ENCODE measurements around the gene SNX7. TPM values are rescaled to one million over a fixed set of nuclear protein-coding genes. Genes with fewer than 3 reads are reported as not detected.

Gene SNX7
- total RNA-seq, 1 donor from 2014 or later: 34.0 TPM

DNA sequence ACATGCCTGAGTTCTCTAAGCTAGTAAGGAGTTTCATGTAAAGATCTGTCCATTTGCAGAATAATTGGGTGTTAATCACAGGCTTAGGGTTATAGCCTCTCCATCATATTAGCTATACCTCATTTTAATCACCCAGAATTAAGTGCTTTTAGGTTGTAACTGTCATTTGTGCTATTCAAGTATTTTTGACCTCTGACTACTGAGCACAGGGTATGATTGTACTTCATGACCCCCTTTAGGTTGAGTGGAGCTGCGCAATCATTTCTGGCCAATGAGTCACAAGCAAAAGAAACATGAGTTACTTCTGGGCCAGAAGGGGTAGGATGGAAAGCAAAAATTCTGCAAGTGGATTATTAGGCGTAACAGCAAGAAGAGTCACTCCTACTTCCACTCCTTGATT is 8.4 kb upstream of the SNX7 start:
- Mint-ChIP-seq H3K4me1 (ENCODE audit: low read depth) (no peaks in the 10 kb centered on the region), H3K27me3 (ENCODE audit: low read depth) (peaks cover 7% of the 10 kb centered on the region), H3K36me3 (ENCODE audit: low read depth) (no peaks in the 10 kb centered on the region), H3K4me3 (ENCODE audit: unreplicated experiment) (no peak overlapping the region), H3K9me3 (ENCODE audit: low read depth) (peaks cover 6% of the 10 kb centered on the region), H3K27ac (ENCODE audit: unreplicated experiment) (no peak overlapping the region)
- no peak for DNase-seq (ENCODE audit: low spot score)
- TF ChIP-seq, protein P1, sequence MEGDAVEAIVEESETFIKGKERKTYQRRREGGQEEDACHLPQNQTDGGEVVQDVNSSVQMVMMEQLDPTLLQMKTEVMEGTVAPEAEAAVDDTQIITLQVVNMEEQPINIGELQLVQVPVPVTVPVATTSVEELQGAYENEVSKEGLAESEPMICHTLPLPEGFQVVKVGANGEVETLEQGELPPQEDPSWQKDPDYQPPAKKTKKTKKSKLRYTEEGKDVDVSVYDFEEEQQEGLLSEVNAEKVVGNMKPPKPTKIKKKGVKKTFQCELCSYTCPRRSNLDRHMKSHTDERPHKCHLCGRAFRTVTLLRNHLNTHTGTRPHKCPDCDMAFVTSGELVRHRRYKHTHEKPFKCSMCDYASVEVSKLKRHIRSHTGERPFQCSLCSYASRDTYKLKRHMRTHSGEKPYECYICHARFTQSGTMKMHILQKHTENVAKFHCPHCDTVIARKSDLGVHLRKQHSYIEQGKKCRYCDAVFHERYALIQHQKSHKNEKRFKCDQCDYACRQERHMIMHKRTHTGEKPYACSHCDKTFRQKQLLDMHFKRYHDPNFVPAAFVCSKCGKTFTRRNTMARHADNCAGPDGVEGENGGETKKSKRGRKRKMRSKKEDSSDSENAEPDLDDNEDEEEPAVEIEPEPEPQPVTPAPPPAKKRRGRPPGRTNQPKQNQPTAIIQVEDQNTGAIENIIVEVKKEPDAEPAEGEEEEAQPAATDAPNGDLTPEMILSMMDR (IDR thresholded peaks at IDR 0.05): no peak

DNA sequence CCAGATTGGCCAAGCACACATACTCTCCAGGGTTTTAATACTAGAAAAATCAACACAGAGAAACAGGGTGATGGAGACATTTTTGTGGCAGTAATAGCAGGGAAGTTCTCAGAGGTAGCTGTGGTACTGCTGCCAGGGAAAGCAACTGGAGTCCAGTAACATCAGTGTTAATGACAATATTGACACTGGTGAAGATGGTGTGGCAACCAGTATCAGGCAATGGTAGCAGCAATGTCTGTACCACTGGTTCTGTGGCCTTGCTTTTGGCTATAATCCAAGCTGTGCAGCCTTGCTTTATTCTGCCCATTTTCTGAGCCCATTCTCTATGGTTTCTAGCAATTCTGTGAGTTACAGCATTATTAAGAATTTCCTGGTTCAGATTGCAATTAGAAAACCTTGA is 1.6 kb upstream of the SNX7 start:
- Mint-ChIP-seq H3K36me3 (ENCODE audit: low read depth) (no peaks in the 10 kb centered on the region), H3K27ac (ENCODE audit: unreplicated experiment) (no peak overlapping the region), H3K4me3 (ENCODE audit: unreplicated experiment) (no peak overlapping the region), H3K4me1 (ENCODE audit: low read depth) (peaks cover 34% of the 10 kb centered on the region), H3K27me3 (ENCODE audit: low read depth) (no peaks in the 10 kb centered on the region), H3K9me3 (ENCODE audit: low read depth) (peaks cover 2% of the 10 kb centered on the region)
- TF ChIP-seq, protein P1 (IDR thresholded peaks at IDR 0.05): no peak
- no peak for DNase-seq (ENCODE audit: low spot score)

DNA sequence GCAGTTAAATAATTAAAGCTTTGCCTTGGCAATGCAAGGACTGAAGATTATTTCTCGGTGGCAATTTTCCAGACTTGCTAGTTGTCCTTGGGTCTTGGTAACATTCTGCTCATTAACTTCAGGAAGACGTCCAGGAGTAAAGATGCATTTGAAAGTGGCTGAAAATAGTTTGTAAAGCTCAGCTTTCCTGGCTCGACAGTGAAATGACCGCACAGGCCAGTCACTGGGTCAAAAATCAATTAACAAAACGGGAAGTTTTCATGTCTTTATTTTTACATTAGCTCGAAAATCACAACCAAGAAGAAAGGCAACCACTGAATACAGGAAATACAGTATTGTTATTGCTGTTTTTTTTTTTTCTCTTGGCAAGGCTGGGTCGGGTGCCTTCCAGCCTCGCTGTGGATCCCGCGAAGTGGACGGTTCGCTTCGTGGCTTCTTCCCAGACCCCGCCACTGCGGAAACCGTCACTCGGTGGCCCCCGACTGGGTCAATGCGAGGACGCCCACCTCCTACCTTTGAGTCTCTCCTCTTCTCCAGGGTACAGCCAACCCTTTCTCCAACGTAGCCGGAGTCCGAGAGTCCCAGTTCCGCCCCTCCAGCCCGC is 479 bp upstream of the SNX7 start:
- Mint-ChIP-seq H3K4me3 (ENCODE audit: unreplicated experiment) (peak overlapping the region; percentile 99), H3K27ac (ENCODE audit: unreplicated experiment) (peak overlapping the region; percentile 71), H3K4me1 (ENCODE audit: low read depth) (peaks cover 34% of the 10 kb centered on the region), H3K27me3 (ENCODE audit: low read depth) (no peaks in the 10 kb centered on the region), H3K36me3 (ENCODE audit: low read depth) (no peaks in the 10 kb centered on the region), H3K9me3 (ENCODE audit: low read depth) (no peaks in the 10 kb centered on the region)
- DNase-seq (ENCODE audit: low spot score): no peak
- TF ChIP-seq, protein P1 (IDR thresholded peaks at IDR 0.05): no peak

DNA sequence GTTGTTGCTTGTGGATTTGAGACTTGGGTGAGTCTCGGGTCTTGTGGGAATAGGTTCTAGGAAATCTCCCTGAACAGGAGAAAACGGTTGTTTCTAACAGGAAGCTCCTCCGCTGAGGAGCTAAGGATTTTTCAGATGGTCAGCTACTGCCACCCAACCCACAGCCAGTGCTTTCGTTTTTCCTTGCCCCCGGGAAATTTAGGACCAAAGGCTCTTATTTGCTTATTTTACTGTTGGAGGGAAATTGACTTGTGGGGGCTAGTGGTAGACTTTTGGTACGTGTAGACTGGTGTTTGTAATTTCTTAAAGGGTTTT is 792 bp downstream of the SNX7 start:
- Mint-ChIP-seq H3K4me1 (ENCODE audit: low read depth) (peaks cover 34% of the 10 kb centered on the region), H3K27ac (ENCODE audit: unreplicated experiment) (peak overlapping the region; percentile 97), H3K36me3 (ENCODE audit: low read depth) (no peaks in the 10 kb centered on the region), H3K4me3 (ENCODE audit: unreplicated experiment) (peak overlapping the region; percentile 99), H3K27me3 (ENCODE audit: low read depth) (no peaks in the 10 kb centered on the region), H3K9me3 (ENCODE audit: low read depth) (no peaks in the 10 kb centered on the region)
- no peak for DNase-seq (ENCODE audit: low spot score)
- TF ChIP-seq, protein P1 (IDR thresholded peaks at IDR 0.05): no peak

DNA sequence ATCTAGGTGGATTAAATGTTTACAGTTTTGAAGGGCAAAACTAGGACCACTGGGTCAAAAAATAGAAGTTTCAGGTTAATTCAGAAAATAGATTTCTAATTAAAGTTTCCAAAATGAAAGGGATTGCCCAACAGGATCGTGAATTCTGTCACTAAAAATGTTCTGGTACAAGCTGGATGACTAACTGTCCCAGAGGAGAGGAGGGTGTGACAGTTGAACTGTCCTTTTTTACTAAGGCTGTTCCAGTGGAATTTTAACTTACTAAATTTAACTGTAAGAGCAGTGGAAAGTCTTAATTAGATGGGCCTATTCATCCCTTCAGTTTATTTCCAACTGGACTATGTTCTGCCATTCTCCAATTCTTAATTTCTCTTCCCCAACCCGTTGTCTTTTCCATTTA is 7.2 kb downstream of the SNX7 start:
- Mint-ChIP-seq H3K4me3 (ENCODE audit: unreplicated experiment) (peak overlapping the region; percentile 26), H3K27me3 (ENCODE audit: low read depth) (no peaks in the 10 kb centered on the region), H3K27ac (ENCODE audit: unreplicated experiment) (peak overlapping the region; percentile 56), H3K9me3 (ENCODE audit: low read depth) (no peaks in the 10 kb centered on the region), H3K4me1 (ENCODE audit: low read depth) (peaks cover 24% of the 10 kb centered on the region), H3K36me3 (ENCODE audit: low read depth) (peaks cover 1% of the 10 kb centered on the region)
- no peak for DNase-seq (ENCODE audit: low spot score)
- TF ChIP-seq, protein P1 (IDR thresholded peaks at IDR 0.05): no peak
